MV-4-11 (cell line): ENCODE data around the gene HHIP.

Experiments
- DNase-seq: peaks from one replicate; lab custom pipeline; 2025; lab: John Stamatoyannopoulos, UW

Gene HHIP

GRCh38 chr4:144658015-144658567 lies 12.1 kb downstream of the HHIP start:
- DNase-seq: no peak

DNA sequence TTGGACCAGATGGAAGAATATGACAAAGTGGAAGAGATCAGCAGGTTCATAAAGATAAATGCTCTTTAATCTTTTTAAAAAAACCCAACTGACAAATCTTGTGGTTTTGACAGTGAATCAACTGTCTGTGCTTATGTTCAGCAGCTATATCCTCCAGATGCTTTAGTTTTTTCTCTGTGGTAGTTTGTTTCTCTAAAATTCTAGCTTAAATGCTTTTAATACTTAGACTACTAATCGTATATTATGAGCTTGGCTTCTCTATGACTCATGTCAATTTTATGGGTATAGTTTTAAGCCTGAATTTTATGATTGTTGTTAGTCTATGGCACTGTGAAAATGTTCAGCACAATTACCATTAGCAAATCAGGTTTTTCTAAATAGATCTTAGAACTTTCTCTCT lies 12.9 kb downstream of the HHIP start:
- DNase-seq: no peak

GRCh38 chr4:144659447-144659846 lies 13.5 kb downstream of the HHIP start:
- DNase-seq: no peak

GRCh38 chr4:144663834-144664475 lies 18.0 kb downstream of the HHIP start:
- no peak for DNase-seq

- DNase-seq: no peak
These were observed 20.7 kb downstream of the HHIP start for GRCh38 chr4:144666539-144667175.

- no peak for DNase-seq
These were observed 21.5 kb downstream of the HHIP start for GRCh38 chr4:144667500-144667899.

DNA sequence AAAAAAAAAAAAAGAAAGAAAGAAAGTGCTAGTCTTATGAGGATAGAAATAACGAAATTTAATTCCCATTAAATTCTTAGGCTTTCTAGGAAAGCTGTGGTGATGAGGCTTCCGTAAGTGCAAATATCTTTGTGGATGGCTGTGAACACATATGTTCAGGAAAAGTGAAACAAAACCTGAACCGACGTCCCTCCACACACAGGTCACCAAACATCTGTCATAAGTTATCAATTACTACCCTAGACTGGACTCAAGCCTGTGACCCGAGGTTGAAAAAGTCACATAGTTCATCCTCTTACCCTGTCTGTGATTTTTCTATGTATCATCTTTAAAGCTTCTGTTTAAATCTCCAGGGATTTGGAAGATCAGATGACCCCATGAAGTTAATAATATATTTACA lies 24.8 kb downstream of the HHIP start:
- DNase-seq: no peak

DNA sequence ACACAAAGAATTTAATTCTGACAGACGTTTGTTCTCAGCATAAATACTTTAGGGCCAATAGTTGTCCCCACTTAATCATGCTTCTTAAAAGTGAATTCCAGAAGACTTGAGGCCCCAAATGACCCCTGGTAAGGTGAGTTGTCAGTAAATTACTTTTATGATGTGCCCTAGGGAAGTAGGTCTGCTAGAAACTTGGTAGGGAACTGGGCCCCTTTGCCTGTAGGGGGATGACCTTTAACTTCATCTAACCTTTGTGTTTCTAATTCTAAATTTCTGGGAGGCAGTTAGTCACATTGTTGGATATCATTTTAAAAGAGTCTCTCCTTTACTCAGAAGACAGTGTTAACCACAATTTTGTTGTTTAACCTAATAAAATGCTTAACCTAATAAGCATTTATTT lies 28.8 kb downstream of the HHIP start:
- DNase-seq: no peak

GRCh38 chr4:144681806-144682205 lies 35.9 kb downstream of the HHIP start:
- DNase-seq: no peak

DNA sequence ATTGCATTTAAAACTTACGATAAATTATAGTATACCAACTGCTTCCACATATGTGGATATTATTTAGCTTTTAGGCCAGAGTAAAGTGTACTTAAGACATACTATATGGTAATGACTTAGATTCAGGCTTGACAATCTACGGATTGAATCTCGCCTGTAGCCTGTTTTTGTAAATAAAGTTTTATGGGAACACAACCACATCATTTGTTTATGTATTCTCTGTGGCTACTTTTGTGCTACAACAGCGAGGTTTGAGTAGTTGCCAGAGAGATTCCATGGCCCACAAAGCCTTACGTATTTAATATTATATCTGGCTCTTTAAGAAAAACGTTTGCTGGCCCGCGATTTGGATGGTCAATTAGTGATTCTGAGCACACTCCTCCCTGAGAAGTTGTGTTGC lies 37.6 kb downstream of the HHIP start:
- no peak for DNase-seq

DNA sequence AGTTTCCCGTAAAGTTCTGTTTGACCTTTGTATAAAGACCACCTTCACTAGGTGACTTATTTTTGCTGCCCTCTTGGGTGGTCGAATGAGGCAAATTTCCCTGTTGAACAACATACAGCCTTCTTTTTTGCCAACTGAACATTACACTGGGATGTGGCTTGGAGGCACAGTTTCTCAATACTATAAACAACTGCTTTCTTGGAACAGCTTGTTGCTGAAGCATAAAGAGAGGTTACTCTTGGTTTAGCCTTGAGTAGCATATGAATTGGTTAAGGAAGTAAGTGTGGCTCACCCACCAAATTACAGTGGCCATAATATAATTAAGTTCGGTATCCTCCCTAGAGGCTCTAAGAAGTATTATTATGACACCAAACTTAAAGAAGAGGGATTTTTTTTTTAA lies 40.0 kb downstream of the HHIP start:
- DNase-seq: no peak

GRCh38 chr4:144686921-144687320 lies 41.0 kb downstream of the HHIP start:
- no peak for DNase-seq

DNA sequence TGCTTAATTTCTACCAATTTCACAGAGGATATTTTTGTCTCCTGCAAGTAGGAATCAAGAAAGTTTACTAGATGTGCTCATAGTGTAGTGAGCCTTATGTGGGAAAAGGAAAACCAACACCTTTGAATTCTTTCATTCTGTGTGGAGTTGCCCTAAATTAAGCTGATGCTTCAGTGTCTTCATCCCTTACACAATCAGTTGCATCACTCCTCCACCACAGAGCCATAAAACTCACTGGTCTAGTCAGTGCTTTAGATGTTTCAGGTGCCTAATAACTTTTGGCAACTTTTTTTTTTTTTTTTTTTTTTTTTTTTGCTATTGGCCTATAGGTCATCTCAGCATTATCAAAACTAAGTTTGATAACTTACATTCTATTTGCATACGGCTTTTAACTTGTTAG lies 41.5 kb downstream of the HHIP start:
- DNase-seq: no peak

- no peak for DNase-seq
These were observed 42.1 kb downstream of the HHIP start for GRCh38 chr4:144688035-144688569.

DNA sequence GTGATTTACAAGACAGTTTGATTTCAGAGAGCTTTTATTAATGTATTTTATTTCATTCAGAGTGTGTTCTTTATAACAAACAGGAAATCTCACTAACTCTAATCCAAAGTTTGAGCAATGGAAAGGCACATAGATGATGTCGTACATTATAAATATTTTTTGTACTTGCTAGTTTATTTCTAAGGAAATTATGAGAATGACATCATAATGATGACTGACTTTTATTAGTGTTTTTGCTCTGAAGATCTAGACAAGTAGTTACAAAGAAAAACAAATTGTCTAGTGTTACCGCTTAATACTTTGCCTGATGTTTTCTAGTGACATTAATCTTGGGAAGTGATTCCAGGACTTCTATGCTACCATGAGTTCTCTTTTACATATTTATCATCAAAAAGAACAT lies 43.2 kb downstream of the HHIP start:
- no peak for DNase-seq

DNA sequence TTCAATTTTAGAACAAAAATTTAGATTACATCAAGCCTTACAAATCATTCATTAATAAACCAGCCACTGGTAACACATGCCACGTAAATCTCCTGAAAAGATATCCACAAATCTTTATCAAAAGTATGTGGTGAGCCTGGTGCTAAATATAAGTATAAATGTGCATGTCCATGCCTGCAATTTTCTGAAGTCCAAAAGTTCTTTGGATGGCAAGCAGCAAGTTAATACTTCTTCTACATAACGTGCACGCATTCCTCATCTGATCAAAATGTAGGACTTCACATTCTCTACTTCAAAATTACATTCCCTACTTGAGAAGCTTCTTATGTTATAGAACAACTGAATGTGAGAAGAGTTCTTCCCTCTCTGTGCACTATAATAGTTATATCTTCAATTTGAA lies 49.8 kb downstream of the HHIP start:
- DNase-seq: no peak

DNA sequence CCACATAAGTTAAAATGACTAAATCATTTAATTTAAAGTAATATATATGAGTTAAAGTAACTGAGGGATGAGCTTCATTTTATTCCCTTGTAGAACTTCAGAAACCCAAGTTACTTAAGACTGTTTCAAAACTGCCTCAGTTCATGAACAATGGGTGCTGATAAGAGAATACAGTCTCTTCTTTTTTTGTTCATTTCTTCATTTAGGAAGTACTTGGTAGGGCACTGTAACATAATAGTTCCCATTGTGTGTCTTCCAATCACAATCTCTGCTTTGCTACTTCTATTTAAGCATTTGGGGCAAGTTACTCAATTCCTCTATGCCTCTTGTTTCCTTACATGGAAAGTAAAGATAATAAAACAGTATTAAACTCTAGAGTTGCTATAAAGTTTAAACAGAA lies 50.4 kb downstream of the HHIP start:
- no peak for DNase-seq

- DNase-seq: no peak
These were observed 53.6 kb downstream of the HHIP start for GRCh38 chr4:144699565-144699964.

- no peak for DNase-seq
These were observed 55.8 kb downstream of the HHIP start for GRCh38 chr4:144701683-144702233.

GRCh38 chr4:144703494-144703893 lies 57.5 kb downstream of the HHIP start:
- no peak for DNase-seq

GRCh38 chr4:144705601-144706590 lies 59.9 kb downstream of the HHIP start:
- no peak for DNase-seq

GRCh38 chr4:144709159-144709558 lies 63.2 kb downstream of the HHIP start:
- no peak for DNase-seq
